Measurements from ENCODE around the gene TBC1D24.

GRCh38 chr16:2524339-2524938 lies 49.5 kb downstream of the TBC1D24 start:
- no peak for TF ChIP-seq CTCF (IDR thresholded peaks at IDR 0.05)
- no peak for TF ChIP-seq FOXJ3 (CRISPR knock-in tag; IDR thresholded peaks at IDR 0.05)
- TF ChIP-seq MAX (IDR thresholded peaks at IDR 0.05; ENCODE audit: low read depth), result no peak
- TF ChIP-seq RAD21 (IDR thresholded peaks at IDR 0.05; ENCODE audit: low read length), result no peak
- TF ChIP-seq EP300 (IDR thresholded peaks at IDR 0.05; ENCODE audit: borderline replicate concordance in 1 of 2, low read depth in 1 of 2, low read length in 1 of 2), result no peak
- TF ChIP-seq TCF12 (IDR thresholded peaks at IDR 0.05), result no peak
- no peak for TF ChIP-seq USF1 (IDR thresholded peaks at IDR 0.05; ENCODE audit: borderline replicate concordance, low read depth)
- TF ChIP-seq POLR2AphosphoS5 (IDR thresholded peaks at IDR 0.05; ENCODE audit: low read depth, low read length), result no peak
- no peak for TF ChIP-seq JUND (IDR thresholded peaks at IDR 0.05)
- TF ChIP-seq GABPA (IDR thresholded peaks at IDR 0.05; ENCODE audit: low read depth), result no peak
- no peak for TF ChIP-seq CHD2 (IDR thresholded peaks at IDR 0.05; ENCODE audit: low read length, partially characterized antibody)
- TF ChIP-seq PBX3 (IDR thresholded peaks at IDR 0.05), result no peak
- no peak for TF ChIP-seq EZH2phosphoT487 (IDR thresholded peaks at IDR 0.05; ENCODE audit: borderline replicate concordance, low read depth)
- TF ChIP-seq ELF1 (IDR thresholded peaks at IDR 0.05), result no peak
